Inferior parietal cortex (tissue), 1 donor: ENCODE data around the gene BBS1.
"Not testable (repeated sequence)": the region's sequence is repeated elsewhere in the genome, so short reads cannot be mapped to it uniquely, and the experiment has no call there.

Experiments
- DNase-seq: peaks from one replicate; pipeline ENCODE4 v3.0.0-alpha.2; 2016; ENCODE audit errors: extremely low spot score

BBS1 gene

GRCh38 chr11:66510271-66510989, at the start of gene BBS1:
BBS1 (plus strand) TSS chr11:66510635; CDS start chr11:66510660, 25 bp downstream.
- DNase-seq, result peak; percentile 81

- DNase-seq, result no peak
These were observed 48.4 kb upstream of the BBS1 start for GRCh38 chr11:66462010-66462409.

- no peak for DNase-seq
These were observed 47.5 kb upstream of the BBS1 start for GRCh38 chr11:66462911-66463310.

GRCh38 chr11:66464116-66464515, 46.3 kb upstream of the BBS1 start:
- not testable (repeated sequence) for DNase-seq

- DNase-seq, result no peak
These were observed 45.5 kb upstream of the BBS1 start for GRCh38 chr11:66464916-66465315.

- no peak for DNase-seq
These were observed 44.8 kb upstream of the BBS1 start for GRCh38 chr11:66465373-66466224.

- DNase-seq, result peak; percentile 85
These were observed 44.0 kb upstream of the BBS1 start, which contains the start of gene PELI3 for GRCh38 chr11:66466225-66467033. PELI3 (plus strand) TSS chr11:66466905; CDS start chr11:66468129, 1,224 bp downstream.

- no peak for DNase-seq
These were observed 43.3 kb upstream of the BBS1 start for GRCh38 chr11:66467034-66467659.

- no peak for DNase-seq
These were observed 42.7 kb upstream of the BBS1 start for GRCh38 chr11:66467756-66468155.

GRCh38 chr11:66468691-66469090, 41.7 kb upstream of the BBS1 start:
- DNase-seq, result no peak

- no peak for DNase-seq
These were observed 41.0 kb upstream of the BBS1 start for GRCh38 chr11:66469441-66469840.

GRCh38 chr11:66470015-66470414, 40.4 kb upstream of the BBS1 start:
- DNase-seq, result no peak

GRCh38 chr11:66471142-66471541, 39.3 kb upstream of the BBS1 start:
- no peak for DNase-seq

- no peak for DNase-seq
These were observed 38.4 kb upstream of the BBS1 start for GRCh38 chr11:66472054-66472453.

GRCh38 chr11:66473167-66473566, 37.3 kb upstream of the BBS1 start:
- no peak for DNase-seq

- no peak for DNase-seq
These were observed 36.6 kb upstream of the BBS1 start for GRCh38 chr11:66473608-66474515.

GRCh38 chr11:66475349-66476172, 34.9 kb upstream of the BBS1 start:
- DNase-seq, result no peak

- DNase-seq, result no peak
These were observed 34.1 kb upstream of the BBS1 start for GRCh38 chr11:66476173-66476840.

GRCh38 chr11:66476841-66477251, 33.6 kb upstream of the BBS1 start:
- no peak for DNase-seq
